CD4-positive, CD25-positive, alpha-beta regulatory T cell (primary cell): Measurements from ENCODE around the gene EFCAB11. TPM values are rescaled to one million over a fixed set of nuclear protein-coding genes. Genes with fewer than 3 reads are reported as not detected.

ENCODE experiments used
- ATAC-seq, 2 donors: fragments of 150-1000 bp; cut with Tn5 transposase; one replicate each; pipeline ENCODE4 v1.10.0; 2021; ENCODE audit warnings: low read depth in 2 of 2, moderate number of reproducible peaks in 2 of 2, moderate library complexity in 1 of 2
- DNase-seq, 3 donors: peaks; one replicate each; pipeline versions ENCODE4 v3.0.0 to v3.0.0-alpha.2; 2012 to 2022; ENCODE audit warnings: mixed read lengths in 1 of 3
- H3K27ac ChIP-seq: one replicate; pipeline ENCODE4 v1.7.0; 2013; ENCODE audit warnings: mild to moderate bottlenecking, low read length; ENCODE audit not compliant: insufficient read depth, poor library complexity, severe bottlenecking
- H3K27me3 ChIP-seq: one replicate; pipeline ENCODE4 v1.7.0; 2013; ENCODE audit warnings: low read length; ENCODE audit not compliant: control insufficient read depth, insufficient read depth
- H3K36me3 ChIP-seq: one replicate; pipeline ENCODE4 v1.7.0; 2013; ENCODE audit warnings: mild to moderate bottlenecking, low read length, moderate library complexity; ENCODE audit not compliant: control insufficient read depth, insufficient read depth
- H3K4me1 ChIP-seq: 2 replicates; pipeline ENCODE4 v1.7.0; 2013; ENCODE audit warnings: mild to moderate bottlenecking, low read length; ENCODE audit not compliant: insufficient read depth, control insufficient read depth, poor library complexity, severe bottlenecking
- H3K4me3 ChIP-seq: one replicate; pipeline ENCODE4 v1.7.0; 2013; ENCODE audit warnings: low read depth, mild to moderate bottlenecking, low read length, moderate library complexity
- H3K9me3 ChIP-seq, 2 experiments: 1 replicate in 1 of 2; 2 replicates in 1 of 2; pipeline ENCODE4 v1.7.0; 2013; ENCODE audit warnings: low read length in 2 of 2, mild to moderate bottlenecking in 1 of 2, moderate library complexity in 1 of 2; ENCODE audit not compliant: control insufficient read depth in 2 of 2
- H3K27ac Mint-ChIP-seq, 3 donors: one replicate each; pipeline ENCODE4 v1.8.0; 2020 to 2022; ENCODE audit warnings: mild to moderate bottlenecking in 3 of 3, mixed read lengths in 3 of 3, moderate library complexity in 2 of 3
- H3K27me3 Mint-ChIP-seq: one replicate; pipeline ENCODE4 v1.8.0; 2022; ENCODE audit warnings: mild to moderate bottlenecking, mixed read lengths
- H3K36me3 Mint-ChIP-seq: one replicate; pipeline ENCODE4 v1.8.0; 2020; ENCODE audit warnings: mixed read lengths
- H3K4me1 Mint-ChIP-seq, 4 donors: one replicate each; pipeline ENCODE4 v1.8.0; 2020 to 2022; ENCODE audit warnings: mixed read lengths in 4 of 4, mild to moderate bottlenecking in 1 of 4
- H3K4me3 Mint-ChIP-seq, 4 donors: one replicate each; pipeline ENCODE4 v1.8.0; 2020 to 2022; ENCODE audit warnings: mild to moderate bottlenecking in 4 of 4, mixed read lengths in 4 of 4, moderate library complexity in 3 of 4
- H3K9me3 Mint-ChIP-seq, 7 donors: one replicate each; pipeline ENCODE4 v1.8.0; 2020 to 2022; ENCODE audit warnings: mixed read lengths in 7 of 7, mild to moderate bottlenecking in 3 of 7, moderate library complexity in 2 of 7
- polyA plus RNA-seq, 4 donors: library from polyadenylated mRNA; unstranded; fragments of 300-500 nt; fragmentation: Illumina TruSeq; gene quantifications; one replicate each; pipeline ENCODE4 v1.2.3, GENCODE V29; 2021
- total RNA-seq: library from RNA; stranded (reverse); gene quantifications from one replicate; pipeline ENCODE4 v1.2.3, GENCODE V29; 2022

EFCAB11 gene
- total and polyA plus RNA-seq, 5 donors from 2014 or later: 0.84 to 2.9 (median 1.6) TPM

- ATAC-seq: no peak
- Histone ChIP-seq H3K4me3 (no peak overlapping the region), H3K27me3 (no peaks in the 10 kb centered on the region), H3K36me3 (no peaks in the 10 kb centered on the region), H3K4me1 (no peaks in the 10 kb centered on the region), H3K27ac (no peak overlapping the region), H3K9me3 (no peaks in the 10 kb centered on the region)
- no peak overlapping the region for H3K4me3 Mint-ChIP-seq
- no peak for DNase-seq
- peaks cover 0 to 12% (median 5%) of the 10 kb centered on the region in 4 donors for H3K4me1 Mint-ChIP-seq
- H3K27me3 Mint-ChIP-seq: no peaks in the 10 kb centered on the region
- peak overlapping the region in 1 of 3 donors; percentile 30 for H3K27ac Mint-ChIP-seq
- peaks cover 0 to 7% (median 1%) of the 10 kb centered on the region in 7 donors for H3K9me3 Mint-ChIP-seq
- H3K36me3 Mint-ChIP-seq: peaks cover 5% of the 10 kb centered on the region
Observed at GRCh38 chr14:89757313-89757939, 197.1 kb downstream of the EFCAB11 start.

GRCh38 chr14:89755816-89756215 is 198.7 kb downstream of the EFCAB11 start:
- peaks cover 7% of the 10 kb centered on the region for H3K4me1 ChIP-seq
- H3K9me3 ChIP-seq: no peaks in the 10 kb centered on the region
- no peaks in the 10 kb centered on the region for H3K36me3 ChIP-seq
- Mint-ChIP-seq H3K27ac (no peak overlapping the region), H3K4me1 (peaks cover 9 to 19% (median 13%) of the 10 kb centered on the region in 4 donors), H3K4me3 (no peak overlapping the region), H3K36me3 (peaks cover 5% of the 10 kb centered on the region), H3K27me3 (no peaks in the 10 kb centered on the region), H3K9me3 (peaks cover 0 to 7% (median 0%) of the 10 kb centered on the region in 7 donors)
- no peak overlapping the region for H3K27ac ChIP-seq
- no peaks in the 10 kb centered on the region for H3K27me3 ChIP-seq
- ATAC-seq: no peak
- no peak for DNase-seq
- no peak overlapping the region for H3K4me3 ChIP-seq

DNA sequence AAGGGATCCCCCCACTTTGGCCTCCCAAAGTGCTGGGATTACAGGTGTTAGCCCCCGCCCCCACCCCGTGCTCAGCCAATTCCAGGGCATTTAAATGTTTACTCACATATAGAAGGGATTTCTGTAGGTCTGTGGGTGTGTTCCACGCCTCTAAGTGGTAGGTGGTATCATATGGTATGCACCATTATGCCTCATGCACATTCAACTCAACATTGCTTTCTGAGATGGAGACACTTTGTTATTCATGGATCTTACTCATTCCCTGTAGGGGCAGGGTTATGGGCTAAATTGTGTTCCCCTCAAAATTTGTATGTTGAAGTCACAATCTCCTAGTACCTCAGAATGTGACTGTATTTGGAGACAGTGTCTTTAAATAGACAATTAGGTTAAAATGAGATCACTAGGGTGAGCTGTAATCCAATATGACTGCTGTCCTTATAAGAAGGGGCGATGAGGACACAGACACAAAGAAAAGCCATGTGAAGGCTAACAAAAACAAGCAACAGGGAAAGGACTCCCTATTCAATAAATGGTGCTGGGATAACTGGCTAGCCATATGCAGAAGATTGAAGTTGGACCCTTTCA is 200.6 kb downstream of the EFCAB11 start:
- Histone ChIP-seq H3K27me3 (no peaks in the 10 kb centered on the region), H3K4me3 (no peak overlapping the region), H3K36me3 (no peaks in the 10 kb centered on the region), H3K9me3 (no peaks in the 10 kb centered on the region), H3K27ac (no peak overlapping the region), H3K4me1 (peaks cover 8% of the 10 kb centered on the region)
- DNase-seq (no peak), ATAC-seq (no peak)
- Mint-ChIP-seq H3K9me3 (peaks cover 0 to 7% (median 0%) of the 10 kb centered on the region in 7 donors), H3K4me3 (no peak overlapping the region), H3K4me1 (peaks cover 11 to 28% (median 19%) of the 10 kb centered on the region in 4 donors), H3K36me3 (peaks cover 5% of the 10 kb centered on the region), H3K27ac (no peak overlapping the region), H3K27me3 (no peaks in the 10 kb centered on the region)

- H3K4me3 Mint-ChIP-seq: peak overlapping the region in 1 of 4 donors; percentile 1
Observed at GRCh38 chr14:89750908-89751392, 203.6 kb downstream of the EFCAB11 start.

GRCh38 chr14:89750281-89750755 is 204.2 kb downstream of the EFCAB11 start:
- Histone ChIP-seq H3K27me3 (no peaks in the 10 kb centered on the region), H3K9me3 (peaks cover 2 to 7% of the 10 kb centered on the region in 2 experiments), H3K4me3 (no peak overlapping the region), H3K36me3 (no peaks in the 10 kb centered on the region), H3K4me1 (peaks cover 8% of the 10 kb centered on the region), H3K27ac (no peak overlapping the region)
- Mint-ChIP-seq H3K27me3 (no peaks in the 10 kb centered on the region), H3K4me3 (no peak overlapping the region), H3K4me1 (peaks cover 11 to 24% (median 19%) of the 10 kb centered on the region in 4 donors), H3K36me3 (no peaks in the 10 kb centered on the region), H3K27ac (peak overlapping the region in 1 of 3 donors; percentile 15), H3K9me3 (peaks cover 0 to 16% (median 4%) of the 10 kb centered on the region in 7 donors)
- DNase-seq (no peak), ATAC-seq (no peak)

More at GRCh38 chr14:89750908-89751392, 203.6 kb downstream of the EFCAB11 start:
- no peak for ATAC-seq
- Histone ChIP-seq H3K27ac (no peak overlapping the region), H3K36me3 (no peaks in the 10 kb centered on the region), H3K4me1 (peaks cover 8% of the 10 kb centered on the region), H3K27me3 (no peaks in the 10 kb centered on the region), H3K4me3 (peak overlapping the region; percentile 22), H3K9me3 (peaks cover 2 to 7% of the 10 kb centered on the region in 2 experiments)
- H3K27me3 Mint-ChIP-seq: no peaks in the 10 kb centered on the region
- no peaks in the 10 kb centered on the region for H3K36me3 Mint-ChIP-seq
- peak overlapping the region in 2 of 3 donors; percentile 22 to 60 for H3K27ac Mint-ChIP-seq
- peaks cover 11 to 24% (median 19%) of the 10 kb centered on the region in 4 donors for H3K4me1 Mint-ChIP-seq
- H3K9me3 Mint-ChIP-seq: peaks cover 0 to 12% (median 4%) of the 10 kb centered on the region in 7 donors
- DNase-seq: no peak

- H3K4me1 ChIP-seq: peaks cover 8% of the 10 kb centered on the region
Observed at GRCh38 chr14:89748004-89748403, 206.5 kb downstream of the EFCAB11 start.

GRCh38 chr14:89747126-89747525 is 207.4 kb downstream of the EFCAB11 start:
- ATAC-seq: no peak
- H3K4me1 Mint-ChIP-seq: peaks cover 11 to 37% (median 28%) of the 10 kb centered on the region in 4 donors
- DNase-seq: no peak

More at GRCh38 chr14:89748004-89748403, 206.5 kb downstream of the EFCAB11 start:
- H3K36me3 Mint-ChIP-seq: no peaks in the 10 kb centered on the region
- H3K27ac Mint-ChIP-seq: no peak overlapping the region
- H3K27ac ChIP-seq: no peak overlapping the region
- peaks cover 11 to 34% (median 27%) of the 10 kb centered on the region in 4 donors for H3K4me1 Mint-ChIP-seq
- H3K9me3 ChIP-seq: peaks cover 2 to 7% of the 10 kb centered on the region in 2 experiments
- H3K4me3 ChIP-seq: no peak overlapping the region
- ATAC-seq: no peak
- no peaks in the 10 kb centered on the region for H3K36me3 ChIP-seq
- no peak overlapping the region for H3K4me3 Mint-ChIP-seq
- H3K27me3 ChIP-seq: no peaks in the 10 kb centered on the region
- no peaks in the 10 kb centered on the region for H3K27me3 Mint-ChIP-seq
- H3K9me3 Mint-ChIP-seq: peaks cover 0 to 16% (median 4%) of the 10 kb centered on the region in 7 donors
- DNase-seq: no peak

More at GRCh38 chr14:89747126-89747525, 207.4 kb downstream of the EFCAB11 start:
- Mint-ChIP-seq H3K27me3 (no peaks in the 10 kb centered on the region), H3K9me3 (peaks cover 0 to 16% (median 5%) of the 10 kb centered on the region in 7 donors), H3K27ac (no peak overlapping the region), H3K4me3 (no peak overlapping the region), H3K36me3 (no peaks in the 10 kb centered on the region)
- Histone ChIP-seq H3K27ac (no peak overlapping the region), H3K4me1 (peaks cover 8% of the 10 kb centered on the region), H3K9me3 (peaks cover 2 to 7% of the 10 kb centered on the region in 2 experiments), H3K4me3 (no peak overlapping the region), H3K27me3 (no peaks in the 10 kb centered on the region), H3K36me3 (no peaks in the 10 kb centered on the region)
